Epithelial cell of proximal tubule (primary cell): ENCODE measurements around the gene A1BG. TPM values are rescaled to one million over a fixed set of nuclear protein-coding genes. Genes with fewer than 3 reads are reported as not detected.

Source experiments
- DNase-seq: peaks from one replicate; pipeline ENCODE4 v3.0.0-alpha.2; 2011; ENCODE audit warnings: low read depth
- H3K4me3 ChIP-seq: 2 replicates; pipeline ENCODE4 v1.5.1; 2011; ENCODE audit warnings: low read depth, mild to moderate bottlenecking, low read length
- total RNA-seq: library from RNA; depleted of rRNA; stranded (reverse); fragments of >200 nt; gene quantifications from 2 replicates; pipeline ENCODE4 v1.2.3, GENCODE V29; 2015
- TF ChIP-seq, protein P1 (sequence below): conservative IDR thresholded peaks from 2 replicates; pipeline ENCODE4 v1.5.1; 2012; ENCODE audit warnings: low read depth, mild to moderate bottlenecking, low read length

The A1BG gene
- total RNA-seq, 1 donor from 2014 or later: 20.1 TPM

DNA sequence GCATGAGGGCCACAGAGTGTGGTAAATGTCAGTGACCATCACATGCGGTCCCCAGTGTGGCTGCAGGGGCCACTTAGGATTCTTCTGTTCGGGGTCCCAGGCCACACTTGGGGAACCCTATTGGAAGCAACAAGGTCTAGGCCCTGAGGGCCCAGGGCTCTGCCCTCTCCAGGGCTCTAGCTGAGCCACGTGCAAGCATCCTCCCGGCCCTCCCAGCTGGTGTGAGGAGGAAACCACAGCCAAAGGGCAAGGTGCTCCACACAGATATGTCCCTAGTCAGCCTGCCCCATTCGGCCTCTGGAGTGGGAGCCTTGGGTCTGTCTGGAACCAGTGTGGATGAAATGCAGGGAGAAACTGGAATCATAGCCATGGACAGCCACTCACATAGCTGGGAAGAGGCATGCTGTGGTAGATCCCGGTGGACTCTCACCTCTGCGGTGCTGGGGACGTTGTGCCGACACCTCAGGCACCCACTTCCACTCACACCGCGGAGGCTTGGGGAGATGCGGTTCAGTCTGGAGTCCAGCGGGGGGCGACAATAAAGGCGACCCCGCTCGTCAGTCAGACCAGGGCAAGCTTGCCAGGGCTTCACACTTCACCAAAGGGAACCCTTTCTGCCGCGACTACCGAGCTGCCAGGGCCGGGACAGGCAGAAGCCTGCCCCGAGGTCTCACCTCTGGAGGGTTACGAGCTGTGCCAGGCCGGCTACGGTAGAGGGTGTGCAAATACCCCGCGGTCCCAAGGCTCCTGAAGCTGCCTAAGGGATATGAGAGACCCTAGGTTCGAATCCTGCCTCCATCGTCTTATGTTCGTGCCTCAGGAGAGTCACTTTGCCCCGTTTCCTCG, 13.5 kb upstream of the A1BG start:
- H3K4me3 ChIP-seq: no peak overlapping the region
- no peak for DNase-seq
- TF ChIP-seq, protein P1, sequence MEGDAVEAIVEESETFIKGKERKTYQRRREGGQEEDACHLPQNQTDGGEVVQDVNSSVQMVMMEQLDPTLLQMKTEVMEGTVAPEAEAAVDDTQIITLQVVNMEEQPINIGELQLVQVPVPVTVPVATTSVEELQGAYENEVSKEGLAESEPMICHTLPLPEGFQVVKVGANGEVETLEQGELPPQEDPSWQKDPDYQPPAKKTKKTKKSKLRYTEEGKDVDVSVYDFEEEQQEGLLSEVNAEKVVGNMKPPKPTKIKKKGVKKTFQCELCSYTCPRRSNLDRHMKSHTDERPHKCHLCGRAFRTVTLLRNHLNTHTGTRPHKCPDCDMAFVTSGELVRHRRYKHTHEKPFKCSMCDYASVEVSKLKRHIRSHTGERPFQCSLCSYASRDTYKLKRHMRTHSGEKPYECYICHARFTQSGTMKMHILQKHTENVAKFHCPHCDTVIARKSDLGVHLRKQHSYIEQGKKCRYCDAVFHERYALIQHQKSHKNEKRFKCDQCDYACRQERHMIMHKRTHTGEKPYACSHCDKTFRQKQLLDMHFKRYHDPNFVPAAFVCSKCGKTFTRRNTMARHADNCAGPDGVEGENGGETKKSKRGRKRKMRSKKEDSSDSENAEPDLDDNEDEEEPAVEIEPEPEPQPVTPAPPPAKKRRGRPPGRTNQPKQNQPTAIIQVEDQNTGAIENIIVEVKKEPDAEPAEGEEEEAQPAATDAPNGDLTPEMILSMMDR: no peak

DNA sequence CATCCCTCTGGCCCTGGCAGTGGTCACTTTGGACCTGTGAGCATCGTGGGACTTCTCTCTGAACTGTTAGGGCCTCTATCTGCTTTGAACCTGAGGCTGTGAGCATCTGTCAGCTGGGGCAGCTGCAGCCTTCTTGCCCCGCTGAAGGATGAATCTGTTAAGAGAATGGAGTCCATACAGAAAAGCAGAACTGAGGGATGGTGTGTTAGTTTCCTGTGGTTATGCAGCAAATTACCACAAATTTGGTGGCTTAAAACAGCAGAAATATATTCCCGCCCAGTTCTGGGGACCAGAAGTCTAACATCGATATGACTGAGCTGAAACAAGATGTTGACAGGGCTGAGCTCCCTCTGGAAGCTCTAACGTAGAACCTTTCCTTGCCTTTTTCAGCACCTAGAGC, 10.9 kb upstream of the A1BG start:
- H3K4me3 ChIP-seq: no peak overlapping the region
- TF ChIP-seq, protein P1: no peak
- DNase-seq: no peak

DNA sequence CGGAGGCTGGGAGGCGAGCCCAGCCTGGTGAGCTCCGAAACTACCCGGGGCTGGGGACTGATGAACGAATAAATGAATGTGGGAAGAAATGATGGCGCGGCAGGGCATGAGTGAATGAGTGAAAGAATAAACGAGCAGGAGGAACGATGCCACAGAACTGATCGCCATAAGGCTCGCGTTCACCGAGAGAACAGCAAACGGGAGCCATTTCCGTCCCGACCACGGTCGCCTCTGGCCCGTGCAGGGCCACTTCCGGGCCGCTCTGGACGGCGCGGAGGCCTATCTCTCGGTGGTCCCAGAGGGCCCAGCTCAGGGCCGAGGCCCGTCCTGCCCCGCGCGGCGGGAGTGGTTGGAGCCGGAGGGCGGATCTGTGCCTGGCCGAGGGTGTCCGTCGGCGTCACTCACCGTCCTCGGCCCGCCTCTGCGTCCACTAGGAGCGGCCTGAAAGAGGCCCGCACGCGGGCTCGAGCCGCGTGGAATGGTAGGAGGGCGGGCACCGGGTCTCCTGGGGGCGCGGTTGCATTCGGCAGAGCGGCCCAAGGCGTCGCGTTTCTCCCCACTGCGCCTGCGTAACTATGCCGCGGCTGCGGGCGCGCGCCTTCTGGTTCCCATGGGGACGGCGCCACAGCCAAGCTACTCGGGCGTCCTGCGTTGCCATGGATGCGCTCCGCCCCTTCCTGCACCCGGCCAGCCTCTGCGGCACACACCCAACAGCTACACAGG, 9.1 kb upstream of the A1BG start, which contains the start of gene ZNF497:
Gene ZNF497 (minus strand): TSS at position 480 of the 723 bp plus-strand sequence. CDS start 5,116 bp downstream, outside the sequence.
- DNase-seq: peak; percentile 26
- peak within 1 kb of the TSS; percentile 80 for H3K4me3 ChIP-seq
- TF ChIP-seq, protein P1: no peak

DNA sequence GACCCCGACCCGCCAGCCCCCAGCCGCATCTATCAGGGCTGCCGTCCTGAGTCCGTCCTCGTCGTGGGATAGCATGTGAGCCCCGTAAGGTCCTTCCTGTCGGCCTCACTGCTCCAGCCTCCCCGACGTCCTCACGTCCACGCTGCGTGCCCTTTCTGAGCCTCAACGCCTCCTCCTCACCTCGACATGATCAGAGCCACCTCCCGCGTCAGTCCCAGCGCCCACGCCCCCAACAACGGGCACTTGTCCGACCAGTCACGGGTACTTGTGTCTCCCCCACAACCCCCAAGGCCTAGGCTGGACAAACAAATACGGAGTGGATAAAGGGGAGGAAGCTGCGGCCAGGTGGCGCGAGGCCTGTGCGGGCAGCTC, 8.6 kb upstream of the A1BG start:
- TF ChIP-seq, protein P1: peak; percentile 12
- DNase-seq: no peak
- peak overlapping the region; percentile 80 for H3K4me3 ChIP-seq

DNA sequence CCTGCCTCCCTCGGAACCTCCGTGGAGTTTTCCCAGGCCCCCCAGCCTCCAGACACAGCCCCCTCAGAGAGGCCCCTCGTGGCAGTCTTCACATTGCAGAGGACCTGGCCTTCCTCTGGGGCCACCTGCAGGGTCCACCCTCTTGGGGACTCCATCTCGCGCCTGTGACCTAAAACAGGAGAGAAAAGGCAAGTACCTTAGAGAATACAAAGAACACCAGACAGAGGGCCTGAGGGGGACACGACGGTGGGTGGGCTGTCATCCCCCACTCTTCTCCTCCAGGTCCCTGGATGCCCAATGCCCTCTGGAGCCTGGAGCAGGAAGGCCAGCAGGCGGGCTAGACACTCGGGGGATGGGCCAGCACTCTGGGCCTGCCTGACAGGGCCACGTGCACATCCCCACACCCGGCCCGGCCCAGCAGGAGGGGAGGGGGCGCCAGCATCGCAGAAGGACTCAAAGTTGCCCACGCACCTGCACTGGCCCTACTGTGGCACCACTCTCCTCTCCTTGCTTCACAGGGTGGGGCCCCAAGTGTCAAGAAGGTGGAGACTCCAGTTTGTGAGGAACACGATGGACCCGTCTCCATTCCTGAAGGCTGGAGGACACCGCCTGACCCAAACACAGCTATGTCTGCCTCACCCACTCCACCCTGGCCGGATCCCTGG, 4.3 kb upstream of the A1BG start:
- TF ChIP-seq, protein P1: no peak
- no peak overlapping the region for H3K4me3 ChIP-seq

DNA sequence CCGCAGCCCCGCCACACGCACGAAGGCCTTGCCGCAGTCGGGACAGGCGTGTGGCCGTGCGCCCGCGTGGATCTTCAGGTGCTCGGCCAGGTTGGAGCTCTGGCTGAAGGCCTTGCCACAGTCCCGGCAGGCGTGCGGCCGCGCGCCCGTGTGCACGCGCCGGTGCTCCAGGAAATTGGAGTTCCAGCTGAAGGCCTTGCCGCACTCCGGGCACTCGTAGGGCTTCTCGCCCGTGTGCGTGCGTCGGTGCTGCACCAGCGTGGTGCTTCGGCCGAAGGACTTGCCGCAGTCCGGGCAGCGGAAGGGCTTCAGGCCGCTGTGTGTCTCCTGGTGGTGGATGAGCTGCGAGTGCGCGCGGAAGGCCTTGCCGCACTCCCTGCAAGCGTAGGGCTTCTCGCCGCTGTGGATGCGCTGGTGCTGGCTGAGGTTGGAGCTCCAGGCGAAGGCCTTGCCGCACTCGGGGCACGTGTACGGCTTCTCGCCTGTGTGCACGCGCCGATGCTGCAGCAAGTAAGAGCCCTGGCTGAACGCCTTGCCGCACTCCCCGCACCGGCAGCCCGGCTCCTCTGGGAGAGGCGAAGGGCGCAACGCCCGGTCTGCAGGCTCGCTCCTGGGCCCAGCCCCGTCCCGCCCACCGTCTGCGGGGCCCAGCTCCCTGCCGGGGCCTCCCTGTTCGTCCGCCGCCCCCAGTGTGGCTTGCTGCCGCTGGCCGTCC, 3.6 kb upstream of the A1BG start:
- TF ChIP-seq, protein P1: no peak
- H3K4me3 ChIP-seq: no peak overlapping the region
- no peak for DNase-seq

More for the DNA sequence above, 4.3 kb upstream of the A1BG start:
- no peak for DNase-seq
